CD4-positive, alpha-beta T cell treated with Interleukin-4 for 4 hours (primary cell): ENCODE results near the gene SLC34A1.
"Not testable (repeated sequence)": the region's sequence is repeated elsewhere in the genome, so short reads cannot be mapped to it uniquely, and the experiment has no call there.

ENCODE experiments used
- DNase-seq: peaks from one replicate; pipeline ENCODE4 v3.0.0-alpha.2; 2020

SLC34A1 gene

DNA sequence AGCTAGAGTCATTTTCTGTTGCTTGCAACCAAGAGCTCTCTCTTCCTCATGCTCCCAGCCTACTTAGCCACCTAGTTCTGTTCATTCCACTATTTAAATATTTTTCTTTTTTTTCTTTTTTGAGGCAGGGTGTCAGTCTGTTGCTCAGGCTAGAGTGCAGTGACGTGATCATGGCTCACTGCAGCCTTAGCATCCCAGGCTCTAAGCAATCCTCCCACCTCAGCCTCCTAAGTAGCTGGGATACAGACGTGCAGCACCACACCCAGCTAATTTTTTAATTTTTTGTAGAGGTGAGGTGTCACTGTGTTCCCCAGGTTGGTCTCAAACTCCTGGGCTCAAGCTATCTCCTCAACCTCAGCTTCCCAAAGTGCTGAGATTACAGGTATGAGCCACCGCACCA is 30.2 kb downstream of the SLC34A1 start:
- DNase-seq = no peak

DNA sequence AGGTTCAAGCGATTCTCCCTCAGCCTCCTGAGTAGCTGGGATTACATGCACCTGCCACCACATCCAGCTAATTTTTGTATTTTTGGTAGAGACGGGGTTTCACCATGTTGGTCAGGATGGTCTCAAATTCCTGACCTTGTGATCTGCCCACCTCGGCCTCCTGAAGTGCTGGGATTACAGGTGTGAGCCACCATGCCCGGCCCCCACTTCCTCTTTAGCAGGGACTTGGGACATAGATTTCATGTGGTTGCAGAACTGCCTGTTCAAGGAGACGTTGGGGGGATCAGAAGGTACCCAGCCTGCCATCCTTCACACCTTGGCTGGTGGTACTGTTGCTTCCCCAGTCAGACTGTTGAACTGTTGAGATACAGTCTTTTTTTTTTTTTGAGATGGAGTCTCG is 32.8 kb downstream of the SLC34A1 start:
- DNase-seq = not testable (repeated sequence)

DNA sequence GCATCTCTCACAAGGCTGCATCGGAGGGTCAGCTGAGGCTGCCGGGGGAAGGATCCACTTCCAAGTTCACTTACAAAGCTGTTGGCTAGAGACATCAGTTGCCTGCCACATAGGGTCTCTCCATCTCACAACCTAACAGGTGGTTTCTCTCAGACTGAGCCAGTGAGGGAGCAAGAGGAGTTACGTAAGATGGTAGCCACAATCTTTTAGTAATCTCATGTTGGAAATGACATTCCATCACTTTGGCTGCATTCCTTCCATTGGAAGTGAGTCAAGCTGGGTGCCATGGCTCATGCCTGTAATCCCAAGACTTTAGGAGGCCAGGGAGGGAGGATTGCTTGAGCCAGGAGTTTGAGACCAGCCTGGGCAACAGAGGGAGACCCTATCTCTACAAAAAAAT is 34.8 kb downstream of the SLC34A1 start:
- DNase-seq = no peak

DNA sequence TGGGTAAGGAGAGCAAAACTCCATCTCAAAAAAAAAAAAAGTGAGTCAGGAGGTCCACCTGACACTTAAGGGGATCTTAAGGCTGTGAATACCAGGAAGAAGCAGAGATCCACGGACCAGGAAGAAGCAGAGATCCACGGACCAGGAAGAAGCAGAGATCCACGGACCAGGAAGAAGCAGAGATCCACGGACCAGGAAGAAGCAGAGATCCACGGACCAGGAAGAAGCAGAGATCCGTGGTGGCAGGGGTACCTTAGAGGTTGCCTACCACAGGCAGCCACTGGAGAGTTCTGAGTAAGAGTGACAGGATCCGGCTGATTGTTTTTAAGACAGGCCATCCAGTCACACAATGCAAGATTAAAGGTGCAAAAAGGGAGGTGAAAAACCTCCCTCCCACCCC is 36.2 kb downstream of the SLC34A1 start:
- not testable (repeated sequence) for DNase-seq

GRCh38 chr5:177421062-177421798 is 37.0 kb downstream of the SLC34A1 start:
- DNase-seq = no peak

DNA sequence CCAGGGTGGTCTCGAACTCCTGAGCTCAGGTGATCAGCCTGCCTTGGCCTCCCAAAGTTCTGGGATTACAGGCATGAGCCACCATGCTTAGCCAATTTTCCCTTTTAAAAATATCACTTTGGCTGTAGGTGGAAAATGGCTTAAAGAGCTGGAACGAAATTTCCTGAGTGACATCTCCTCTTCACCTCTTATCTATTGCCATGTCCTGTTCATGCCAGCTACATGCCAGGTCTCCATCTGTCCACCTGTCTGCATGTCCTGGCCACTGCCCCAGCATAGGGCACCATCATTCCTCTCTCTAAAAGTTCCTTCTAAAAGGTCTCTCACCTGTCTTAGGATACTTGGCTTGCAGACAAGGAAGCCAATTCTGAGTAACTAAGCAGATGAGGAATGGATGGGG is 39.4 kb downstream of the SLC34A1 start:
- no peak for DNase-seq

DNA sequence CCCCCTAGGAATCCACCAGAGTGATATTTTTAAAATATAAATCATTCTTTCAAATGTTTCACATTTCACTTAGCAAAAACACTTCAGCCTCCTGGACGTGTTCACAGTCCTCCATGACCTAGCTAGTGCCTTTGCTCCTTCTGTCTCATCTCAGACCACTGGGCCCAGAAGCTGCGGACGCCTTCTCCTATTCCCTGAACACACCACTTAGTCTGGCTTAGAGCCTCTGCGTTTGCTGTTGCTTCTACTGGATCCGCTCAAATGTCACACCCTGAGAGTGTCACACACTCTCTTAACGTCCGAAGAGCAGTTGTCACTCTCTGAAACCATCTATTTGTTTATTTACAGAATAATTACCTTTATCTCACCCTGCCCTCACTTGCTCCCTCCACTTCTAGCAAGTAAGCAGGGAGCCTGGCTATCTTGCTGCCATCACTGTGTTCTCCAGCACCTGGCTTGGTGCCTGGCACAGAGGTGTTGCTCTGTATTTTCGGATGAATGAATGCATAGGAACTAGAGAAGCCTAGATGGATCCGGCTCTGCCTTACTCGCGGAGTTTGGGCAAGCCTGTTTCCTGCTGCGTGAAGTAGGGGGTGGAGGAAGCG is 41.1 kb downstream of the SLC34A1 start:
- DNase-seq = no peak

DNA sequence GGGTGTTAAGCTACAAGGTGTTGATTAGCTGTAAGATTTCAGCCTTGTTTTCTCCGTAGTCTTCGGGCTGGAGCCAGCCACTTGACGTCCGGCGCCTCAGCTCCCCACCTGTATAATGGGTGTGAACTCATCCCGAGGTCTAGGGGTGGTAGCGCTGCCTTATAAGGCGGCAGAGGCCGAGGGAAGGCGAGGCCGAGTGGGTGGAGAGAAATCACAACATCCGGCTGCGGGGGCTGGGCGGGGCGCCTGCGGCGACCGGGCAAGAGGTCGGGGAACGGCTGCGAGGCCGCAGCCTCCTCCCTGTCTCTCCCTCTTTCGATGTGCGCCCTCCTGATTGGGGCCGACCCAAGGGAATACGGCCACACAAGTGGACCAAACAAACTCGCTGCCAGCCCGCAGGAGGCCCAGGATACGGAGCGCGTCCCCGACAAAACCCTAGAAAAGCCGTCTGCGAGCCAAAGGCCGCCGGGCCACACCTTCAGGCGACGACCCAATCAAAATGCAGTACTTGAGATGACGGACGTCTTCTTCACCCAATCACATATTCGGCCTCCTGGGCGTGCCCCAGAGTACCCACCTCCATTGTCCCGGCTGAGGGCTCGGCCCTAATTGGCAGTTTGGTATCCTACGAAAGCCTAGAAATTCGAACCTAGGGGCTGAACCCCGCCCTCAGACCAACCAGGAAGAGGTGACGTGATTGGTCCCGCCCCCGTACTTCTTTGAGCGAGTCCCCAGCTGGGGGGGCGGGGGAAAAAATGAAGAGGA is 41.7 kb downstream of the SLC34A1 start:
- peak; percentile 100 for DNase-seq

- peak; percentile 70 for DNase-seq
Measured at GRCh38 chr5:177426566-177427210, 42.5 kb downstream of the SLC34A1 start, which contains the start of gene GRK6. TSS of gene GRK6 (plus strand) at chr5:177426676. CDS start at chr5:177426846, 170 bp downstream.

GRCh38 chr5:177427211-177427822 is 43.1 kb downstream of the SLC34A1 start:
- DNase-seq = no peak

DNA sequence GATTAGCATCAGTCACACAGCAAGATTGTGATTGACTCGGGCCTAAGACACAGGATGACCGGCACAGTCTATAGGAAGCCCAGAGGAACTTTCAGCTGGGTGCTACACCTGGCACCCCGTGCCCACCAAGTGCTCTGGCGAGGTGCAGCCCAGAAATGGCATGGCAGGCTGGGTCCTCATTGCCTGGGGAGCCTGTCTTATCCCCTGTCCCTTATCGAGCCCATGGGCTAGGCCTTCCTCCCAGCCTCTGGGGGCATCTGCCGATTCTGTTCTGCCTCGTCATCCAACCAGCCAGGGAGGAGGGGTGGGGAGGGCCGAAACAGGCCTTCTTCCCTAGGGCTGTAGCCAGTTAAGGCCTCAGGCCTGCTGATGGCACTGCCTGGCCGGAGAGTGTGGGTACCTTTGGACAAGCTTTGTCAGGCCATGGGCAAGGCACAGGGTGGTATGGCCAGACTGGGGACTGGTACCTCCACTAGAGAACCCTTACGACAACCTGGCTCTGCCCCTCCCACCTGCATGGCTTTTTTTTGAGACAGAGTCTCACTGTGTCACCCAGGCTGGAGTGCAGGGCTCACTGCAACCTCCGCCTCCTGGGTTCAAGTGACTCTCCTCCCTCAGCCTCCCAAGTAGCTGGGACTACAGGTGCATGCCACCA is 43.8 kb downstream of the SLC34A1 start:
- DNase-seq = peak; percentile 18

- DNase-seq = no peak
Measured at GRCh38 chr5:177428574-177429217, 44.5 kb downstream of the SLC34A1 start.

DNA sequence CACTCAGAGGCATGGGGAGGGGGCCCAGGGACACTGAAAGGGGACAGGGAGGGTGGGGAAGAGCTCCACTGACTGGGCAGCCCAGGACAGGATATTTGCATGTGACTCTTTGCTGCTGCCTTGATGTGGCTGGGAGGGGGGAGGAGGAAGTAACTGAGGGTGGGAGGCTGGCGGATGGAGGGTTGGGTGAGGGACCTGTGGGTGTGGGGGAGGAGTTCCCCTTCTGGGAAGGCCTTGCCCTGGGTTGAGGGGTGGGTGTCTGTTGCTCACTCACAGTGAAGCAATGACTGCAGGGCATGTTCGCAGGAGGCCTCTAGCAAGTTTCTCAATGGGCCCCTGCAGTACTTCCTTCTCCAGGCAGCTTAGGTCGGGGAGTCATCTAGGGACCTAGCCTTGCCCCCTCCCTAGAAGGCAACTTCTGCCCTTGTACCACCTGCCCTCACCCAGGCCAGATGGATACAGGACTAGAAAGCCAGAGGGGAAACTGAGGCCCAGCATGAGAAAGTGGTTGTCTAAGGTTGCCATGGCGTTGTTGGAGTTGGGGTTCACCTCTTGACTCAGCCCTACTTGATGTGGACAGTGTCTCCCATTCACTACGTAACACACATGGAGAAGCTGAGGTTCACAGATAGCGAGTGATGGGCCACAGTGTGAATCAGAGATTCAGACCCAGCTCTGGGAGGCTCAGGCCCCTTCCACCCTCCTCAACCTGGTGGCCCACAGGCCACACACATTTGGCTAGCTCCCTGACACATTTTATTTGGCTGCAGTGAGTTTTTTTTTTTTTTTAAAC is 45.2 kb downstream of the SLC34A1 start:
- peak; percentile 92 for DNase-seq

DNA sequence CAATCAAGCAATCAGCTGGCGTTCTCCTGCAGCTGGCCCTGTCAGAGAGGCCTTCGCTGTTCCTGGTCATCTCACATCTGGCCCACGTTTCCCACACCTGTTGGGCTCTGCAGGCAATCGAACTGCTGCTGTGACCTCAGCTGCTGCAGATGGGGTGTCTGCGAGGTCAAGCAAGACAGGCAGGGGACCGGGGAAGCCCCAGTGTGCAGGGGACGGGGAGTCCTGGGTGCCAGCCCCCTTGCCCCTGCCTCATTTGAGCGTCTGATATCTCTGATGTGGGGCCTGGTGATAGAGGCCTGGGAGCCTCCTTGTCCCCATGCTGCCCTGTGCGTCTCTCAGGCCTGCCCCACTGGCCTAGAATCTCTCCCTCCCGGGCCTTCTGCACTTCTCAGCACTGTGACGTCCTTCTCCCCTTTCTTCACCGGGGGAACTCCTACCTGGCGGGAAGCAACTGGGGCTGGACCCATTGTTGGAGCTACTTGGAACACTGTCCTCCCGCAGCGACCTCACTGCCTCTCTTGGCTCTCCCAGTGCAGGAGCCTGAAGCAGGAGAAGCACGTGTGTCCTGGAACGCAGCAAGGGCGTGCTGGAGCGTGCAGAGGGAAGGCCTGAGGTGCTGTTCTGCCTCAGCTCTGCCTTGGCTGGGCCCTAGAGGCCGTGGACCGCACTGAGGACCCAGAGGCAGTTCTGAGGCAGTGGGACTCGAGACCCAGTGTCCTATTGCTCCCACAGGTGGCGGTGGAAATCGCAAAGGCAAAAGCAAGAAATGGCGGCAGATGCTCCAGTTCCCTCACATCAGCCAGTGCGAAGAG is 46.1 kb downstream of the SLC34A1 start:
- no peak for DNase-seq

GRCh38 chr5:177430972-177431316 is 46.7 kb downstream of the SLC34A1 start:
- DNase-seq = no peak

DNA sequence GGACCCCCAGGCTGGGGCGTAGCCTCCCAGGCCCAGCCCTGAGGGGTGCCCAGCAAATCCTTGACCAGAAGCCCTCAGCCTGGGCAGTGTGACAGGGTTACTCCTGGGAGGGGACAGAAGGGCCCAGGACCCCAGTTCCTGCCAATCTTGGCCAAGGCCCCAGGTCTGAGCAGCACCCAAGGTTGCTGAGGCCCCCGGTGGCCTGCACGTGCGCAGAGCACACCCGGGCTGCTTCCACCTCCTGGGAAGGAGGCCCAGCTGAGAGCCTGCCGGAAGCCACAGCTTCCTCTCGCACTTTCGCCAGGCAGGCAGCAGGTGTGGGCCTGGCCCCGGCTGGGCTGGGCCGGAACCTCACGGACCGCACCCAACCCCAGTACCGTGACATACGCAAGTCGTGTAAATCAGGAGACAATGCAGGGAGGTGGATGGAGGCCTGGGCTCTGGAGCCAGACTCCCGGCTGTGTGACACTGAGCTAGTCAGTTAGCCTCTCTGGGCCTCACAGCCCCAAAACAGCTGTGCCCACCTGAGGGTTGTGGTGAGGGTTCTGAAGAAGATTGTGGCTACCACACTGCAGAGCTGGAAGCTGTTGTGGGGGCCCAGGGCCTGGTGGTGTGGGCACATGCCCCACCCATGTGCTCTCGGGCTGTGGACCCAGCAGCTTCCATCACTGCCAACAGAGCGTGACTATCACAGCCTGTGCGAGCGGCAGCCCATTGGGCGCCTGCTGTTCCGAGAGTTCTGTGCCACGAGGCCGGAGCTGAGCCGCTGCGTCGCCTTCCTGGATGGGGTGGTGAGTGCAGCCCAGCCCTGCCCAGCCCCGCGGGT is 47.3 kb downstream of the SLC34A1 start:
- peak; percentile 87 for DNase-seq

DNA sequence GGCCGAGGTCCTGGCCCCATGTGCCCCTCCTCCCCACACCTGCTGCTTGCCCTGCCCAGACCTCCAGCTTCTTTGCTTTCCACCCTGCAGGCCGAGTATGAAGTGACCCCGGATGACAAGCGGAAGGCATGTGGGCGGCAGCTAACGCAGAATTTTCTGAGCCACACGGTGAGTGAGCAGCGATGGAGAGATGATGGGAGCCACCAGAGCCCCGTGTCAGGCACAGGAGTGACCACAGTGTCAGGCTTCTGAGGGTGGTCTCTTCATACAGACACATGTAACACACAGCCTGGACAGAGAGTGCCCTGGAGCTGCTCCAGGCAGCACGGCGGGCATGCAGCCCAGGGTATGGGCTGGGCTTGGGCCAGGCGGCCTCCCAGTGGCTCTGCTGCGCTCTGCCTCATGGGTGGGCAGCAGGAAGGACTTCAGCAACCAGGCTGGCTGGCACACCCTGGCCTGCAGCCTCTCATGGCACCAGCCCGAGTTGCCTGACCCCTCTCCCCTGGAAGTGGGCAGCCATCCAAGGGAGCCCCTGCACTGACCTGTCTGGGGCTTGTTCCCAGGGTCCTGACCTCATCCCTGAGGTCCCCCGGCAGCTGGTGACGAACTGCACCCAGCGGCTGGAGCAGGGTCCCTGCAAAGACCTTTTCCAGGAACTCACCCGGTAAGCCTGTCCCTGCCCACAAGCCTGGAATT is 48.1 kb downstream of the SLC34A1 start:
- peak; percentile 17 for DNase-seq

- no peak for DNase-seq
Measured at GRCh38 chr5:177432839-177433657, 48.8 kb downstream of the SLC34A1 start.
